CD4-positive, alpha-beta memory T cell (primary cell): Measurements from ENCODE around the gene COA5. TPM values are rescaled to one million over a fixed set of nuclear protein-coding genes. Genes with fewer than 3 reads are reported as not detected.

Experiments used
- CTCF ChIA-PET: fragments of 350-600 bp; sonication (Branson Sonifier 250); formaldehyde crosslinking; loops from one replicate; lab custom pipeline; 2021; ENCODE audit warnings: inconsistent platforms; ENCODE audit not compliant: partially characterized antibody; lab: Charles Lee
- POLR2A ChIA-PET: fragments of 350-600 bp; sonication (Branson Sonifier 250); formaldehyde crosslinking; loops from one replicate; lab custom pipeline; 2021; ENCODE audit not compliant: partially characterized antibody; lab: Charles Lee
- DNase-seq, 5 donors: peaks; one replicate each; pipeline versions ENCODE4 v3.0.0 to v3.0.0-alpha.2; 2020 to 2022; ENCODE audit warnings: mixed read lengths in 1 of 5
- H3K27ac ChIP-seq: one replicate; pipeline ENCODE4 v1.7.0; 2013; ENCODE audit warnings: low read depth, low read length
- H3K27me3 ChIP-seq: 2 replicates; pipeline ENCODE4 v1.7.0; 2013; ENCODE audit warnings: mild to moderate bottlenecking, low read length, moderate library complexity; ENCODE audit not compliant: insufficient read depth
- H3K36me3 ChIP-seq: 2 replicates; pipeline ENCODE4 v1.7.0; 2013; ENCODE audit warnings: mild to moderate bottlenecking, low read length, moderate library complexity; ENCODE audit not compliant: insufficient read depth
- H3K4me1 ChIP-seq: 2 replicates; pipeline ENCODE4 v1.7.0; 2013; ENCODE audit warnings: mild to moderate bottlenecking, low read length, moderate library complexity; ENCODE audit not compliant: insufficient read depth
- H3K4me3 ChIP-seq, 2 donors: one replicate each; pipeline ENCODE4 v1.7.0; 2013; ENCODE audit warnings: low read length in 2 of 2, mild to moderate bottlenecking in 1 of 2
- H3K9me3 ChIP-seq, 2 donors: one replicate each; pipeline ENCODE4 v1.7.0; 2013; ENCODE audit warnings: low read length in 2 of 2, control low read depth in 1 of 2; ENCODE audit not compliant: control insufficient read depth in 1 of 2
- H3K27ac Mint-ChIP-seq, 7 donors: one replicate each; pipeline ENCODE4 v1.8.0; 2020 to 2021; ENCODE audit warnings: mixed read lengths in 7 of 7, mild to moderate bottlenecking in 6 of 7, inconsistent platforms in 3 of 7, moderate library complexity in 3 of 7
- H3K27me3 Mint-ChIP-seq, 2 donors: one replicate each; pipeline ENCODE4 v1.8.0; 2020 to 2021; ENCODE audit warnings: mixed read lengths in 2 of 2
- H3K36me3 Mint-ChIP-seq, 2 donors: one replicate each; pipeline ENCODE4 v1.8.0; 2020 to 2021; ENCODE audit warnings: mixed read lengths in 2 of 2, inconsistent platforms in 1 of 2, mild to moderate bottlenecking in 1 of 2
- H3K4me1 Mint-ChIP-seq, 4 donors: one replicate each; pipeline ENCODE4 v1.8.0; 2020 to 2021; ENCODE audit warnings: mixed read lengths in 4 of 4, mild to moderate bottlenecking in 1 of 4
- H3K4me3 Mint-ChIP-seq, 8 donors: one replicate each; pipeline ENCODE4 v1.8.0; 2020 to 2021; ENCODE audit warnings: mixed read lengths in 8 of 8, mild to moderate bottlenecking in 7 of 8, moderate library complexity in 6 of 8, inconsistent platforms in 3 of 8
- H3K9me3 Mint-ChIP-seq, 8 donors: one replicate each; pipeline ENCODE4 v1.8.0; 2020 to 2021; ENCODE audit warnings: mixed read lengths in 8 of 8, mild to moderate bottlenecking in 5 of 8, inconsistent platforms in 3 of 8, moderate library complexity in 1 of 8
- intact Hi-C: fragments of 100-400 bp; cut with micrococcal nuclease; formaldehyde crosslinking; loops from one replicate; pipeline ENCODE4 v1.15.1; 2023
- polyA plus RNA-seq, 2 donors: library from polyadenylated mRNA; unstranded; fragments of 300-500 nt; fragmentation: Illumina TruSeq; gene quantifications; one replicate each; pipeline ENCODE4 v1.2.3, GENCODE V29; 2021
- total RNA-seq, 2 experiments: library from RNA; stranded (reverse); gene quantifications; one replicate each; pipeline ENCODE4 v1.2.3, GENCODE V29; 2021

Gene COA5, protein sequence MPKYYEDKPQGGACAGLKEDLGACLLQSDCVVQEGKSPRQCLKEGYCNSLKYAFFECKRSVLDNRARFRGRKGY
- total RNA-seq (10 to 100 TPM; 51.3 to 52.4 TPM), polyA plus RNA-seq (10 to 100 TPM; 32.4 to 40.8 TPM)

DNA sequence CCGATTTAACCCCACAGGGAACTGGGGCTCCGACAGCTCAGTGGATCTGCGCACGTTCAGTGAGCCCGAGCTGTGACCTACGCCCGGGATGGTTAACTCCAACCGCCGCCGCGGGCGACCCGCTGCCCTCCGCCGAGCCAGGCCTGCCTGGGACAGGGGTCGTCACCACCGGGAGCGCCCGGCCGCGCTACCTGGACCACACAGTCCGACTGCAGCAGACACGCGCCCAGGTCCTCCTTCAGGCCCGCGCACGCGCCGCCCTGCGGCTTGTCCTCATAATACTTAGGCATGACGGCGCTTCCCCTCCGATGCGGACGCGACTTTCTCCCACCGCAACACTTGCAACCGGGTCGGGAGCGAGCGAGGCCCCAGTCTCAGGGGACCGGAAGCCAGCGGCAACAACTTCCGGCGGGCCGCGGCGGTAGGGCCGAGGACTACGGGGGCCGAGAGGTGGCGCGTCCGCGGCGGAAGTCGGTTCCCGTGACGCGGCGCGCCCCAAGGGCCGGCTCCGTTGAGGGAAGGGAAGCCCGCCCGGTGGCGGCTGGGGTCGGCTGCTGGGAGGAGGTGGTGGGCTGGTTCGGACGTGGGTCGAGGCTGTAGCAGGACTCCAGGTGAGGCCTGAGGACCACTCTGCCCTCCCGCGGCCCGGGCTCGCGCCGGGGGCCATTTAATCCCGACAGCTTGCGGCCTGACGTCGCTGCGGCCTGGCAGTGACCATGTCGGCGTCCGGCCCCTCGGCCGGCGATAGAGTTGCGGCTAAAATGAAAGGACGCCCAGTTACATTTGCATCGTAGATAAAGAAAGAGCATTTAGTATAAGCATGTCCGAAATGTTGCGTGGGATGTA lies at the start of gene COA5, which contains the start of gene UNC50:
COA5 (minus strand) TSS at position 397 of the 846 bp plus-strand sequence; CDS start at position 290, 107 bp downstream.
UNC50 (plus strand) TSS at position 474 of the 846 bp plus-strand sequence. CDS start 1,171 bp downstream, outside the sequence.
- H3K4me3 ChIP-seq: peak within 1 kb of the TSS; percentile 86 to 93
- H3K27me3 ChIP-seq: no peaks in the 10 kb centered on the region
- ChIA-PET POLR2A (interaction anchor here (0.7 to 2.2 kb wide), 21 partner anchors 8 to 547 kb away, joined by 3 to 11 read pairs (median 3); partner anchors contain the start of genes C2orf15, LIPT1, MGAT4A and TSGA10), CTCF (interaction anchor here (0.8 to 1.2 kb wide), 3 partner anchors 10 to 221 kb away, joined by 3 to 5 read pairs (median 3); no protein-coding TSS in a partner anchor)
- H3K27me3 Mint-ChIP-seq: no peaks in the 10 kb centered on the region
- peak; percentile 87 to 91 (median 88) for DNase-seq
- peak within 1 kb of the TSS; percentile 89 to 97 (median 91) for H3K27ac Mint-ChIP-seq
- H3K9me3 ChIP-seq: no peaks in the 10 kb centered on the region
- intact Hi-C loops: loop anchor here (1.0 to 5.0 kb wide), 3 partner anchors 146 to 728 kb away; partner anchors contain the start of genes EIF5B and TXNDC9
- H3K36me3 Mint-ChIP-seq: peaks cover 11 to 35% of the 10 kb centered on the region in 2 donors
- H3K4me1 Mint-ChIP-seq: peaks cover 51 to 91% (median 59%) of the 10 kb centered on the region in 4 donors
- H3K27ac ChIP-seq: peak within 1 kb of the TSS; percentile 88
- H3K4me1 ChIP-seq: peaks cover 61% of the 10 kb centered on the region
- peaks cover 7% of the 10 kb centered on the region for H3K36me3 ChIP-seq
- no peaks in the 10 kb centered on the region for H3K9me3 Mint-ChIP-seq
- peak within 1 kb of the TSS; percentile 79 to 95 (median 89) for H3K4me3 Mint-ChIP-seq

GRCh38 chr2:98656800-98657199 lies 48.5 kb upstream of the COA5 start:
- Histone ChIP-seq H3K27ac (peak overlapping the region; percentile 55), H3K36me3 (peaks cover 7% of the 10 kb centered on the region), H3K4me1 (peaks cover 98% of the 10 kb centered on the region), H3K4me3 (no peak overlapping the region), H3K9me3 (no peaks in the 10 kb centered on the region), H3K27me3 (no peaks in the 10 kb centered on the region)
- Mint-ChIP-seq H3K36me3 (peaks cover 69 to 71% of the 10 kb centered on the region in 2 donors), H3K4me3 (peak overlapping the region; percentile 10 to 85 (median 72)), H3K9me3 (peaks cover 0 to 4% (median 1%) of the 10 kb centered on the region in 8 donors), H3K4me1 (peaks cover 66 to 96% (median 79%) of the 10 kb centered on the region in 4 donors), H3K27ac (peak overlapping the region; percentile 87 to 94 (median 93)), H3K27me3 (no peaks in the 10 kb centered on the region)
- intact Hi-C loops: loop anchor here (5.0 kb wide), 1 partner anchor 41 kb away; no protein-coding TSS in a partner anchor
- ChIA-PET POLR2A (interaction anchor here (0.6 to 12.2 kb wide), 12 partner anchors 8 to 166 kb away, joined by 3 to 292 read pairs (median 6); partner anchors contain the start of gene MGAT4A), CTCF (interaction anchor here (0.8 to 2.2 kb wide), 8 partner anchors 8 to 181 kb away, joined by 3 to 8 read pairs (median 3); no protein-coding TSS in a partner anchor)
- DNase-seq: peak; percentile 45 to 72 (median 52)

DNA sequence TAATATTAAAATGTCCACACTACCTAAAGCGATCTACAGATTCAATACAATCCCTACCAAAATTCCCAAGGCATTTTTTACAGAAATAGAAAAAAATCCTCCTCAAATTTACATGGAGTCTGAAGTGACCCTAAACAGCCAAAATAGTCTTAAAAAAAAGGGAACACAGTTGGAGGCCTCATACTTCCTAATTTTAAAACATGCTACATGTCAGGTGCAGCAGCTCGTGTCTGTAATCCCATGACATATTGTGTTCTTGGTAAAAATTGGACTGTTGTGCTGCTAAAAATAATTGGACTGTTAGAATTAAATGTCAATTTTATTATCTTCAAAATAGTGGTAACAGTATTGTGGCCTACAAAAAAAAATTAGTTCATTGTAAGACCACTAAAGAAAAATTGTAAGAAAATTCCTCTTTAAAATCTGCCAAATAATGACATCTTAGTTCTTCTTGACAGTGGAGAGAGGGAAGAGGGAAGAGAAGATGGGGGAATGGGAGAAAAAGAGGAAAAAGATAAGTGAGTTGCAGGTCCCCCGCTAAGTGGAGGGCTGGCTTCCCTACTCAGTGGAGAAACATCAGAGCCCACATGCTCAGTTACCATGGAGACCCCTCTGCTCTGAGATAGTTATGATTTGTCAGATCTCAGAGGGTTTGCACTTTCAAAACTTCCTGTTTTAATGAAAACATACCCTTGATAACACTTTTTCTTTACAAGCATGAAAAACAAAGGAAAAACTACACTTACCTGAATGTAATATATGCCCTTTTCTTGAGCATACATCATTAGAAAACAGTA lies 46.6 kb upstream of the COA5 start:
- no peaks in the 10 kb centered on the region for H3K27me3 ChIP-seq
- POLR2A ChIA-PET: interaction anchor here (0.6 to 12.2 kb wide), 5 partner anchors 9 to 115 kb away, joined by 3 to 292 read pairs (median 15); partner anchors contain the start of gene MGAT4A
- CTCF ChIA-PET: interaction anchor here (1.5 kb wide), 1 partner anchor 74 kb away, joined by 3 read pairs; no protein-coding TSS in a partner anchor
- peak; percentile 47 to 67 (median 50) for DNase-seq
- Mint-ChIP-seq H3K9me3 (peaks cover 0 to 12% (median 8%) of the 10 kb centered on the region in 8 donors), H3K4me3 (peak overlapping the region; percentile 19 to 73 (median 55)), H3K36me3 (peaks cover 70 to 74% of the 10 kb centered on the region in 2 donors), H3K27me3 (no peaks in the 10 kb centered on the region), H3K27ac (peak overlapping the region; percentile 88 to 94 (median 93)), H3K4me1 (peaks cover 65 to 95% (median 80%) of the 10 kb centered on the region in 4 donors)
- intact Hi-C loops: loop anchor here (1.0 to 5.0 kb wide), 2 partner anchors 8 to 42 kb away; no protein-coding TSS in a partner anchor
- H3K4me1 ChIP-seq: peaks cover 93% of the 10 kb centered on the region
- H3K9me3 ChIP-seq: no peaks in the 10 kb centered on the region
- H3K27ac ChIP-seq: peak overlapping the region; percentile 55
- peaks cover 7% of the 10 kb centered on the region for H3K36me3 ChIP-seq
- H3K4me3 ChIP-seq: no peak overlapping the region

DNA sequence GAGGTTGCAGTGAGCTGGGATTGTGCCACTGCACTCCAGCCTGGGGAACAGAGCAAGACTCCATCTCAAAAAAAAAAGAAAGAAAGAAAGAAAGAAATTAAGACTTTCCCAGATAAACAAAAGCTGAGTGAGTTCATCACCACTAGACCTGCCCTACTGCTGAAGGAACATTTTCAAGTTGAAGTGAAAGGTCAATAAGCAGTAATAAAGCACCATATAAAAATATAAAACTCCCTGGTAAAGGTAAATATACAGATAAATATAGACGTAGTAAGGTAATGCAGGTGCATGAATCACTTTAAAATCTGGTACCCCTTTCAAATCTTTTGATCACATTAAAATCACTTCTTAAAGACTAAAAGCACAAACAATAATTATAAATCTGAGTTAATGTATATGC lies 42.7 kb upstream of the COA5 start:
- ChIA-PET POLR2A (interaction anchor here (0.6 to 0.9 kb wide), 3 partner anchors 13 to 547 kb away, joined by 3 to 5 read pairs (median 3); no protein-coding TSS in a partner anchor), CTCF (interaction anchor here (0.8 to 1.1 kb wide), 3 partner anchors 8 to 186 kb away, joined by 3 to 4 read pairs (median 3); no protein-coding TSS in a partner anchor)
- no peaks in the 10 kb centered on the region for H3K27me3 Mint-ChIP-seq
- H3K36me3 Mint-ChIP-seq: peaks cover 67 to 79% of the 10 kb centered on the region in 2 donors
- no peak for DNase-seq
- H3K4me3 Mint-ChIP-seq: peak overlapping the region in 7 of 8 donors; percentile 3 to 78 (median 43)
- H3K4me1 ChIP-seq: peaks cover 68% of the 10 kb centered on the region
- peaks cover 56 to 75% (median 65%) of the 10 kb centered on the region in 4 donors for H3K4me1 Mint-ChIP-seq
- intact Hi-C loops: no loop called here
- H3K9me3 Mint-ChIP-seq: peaks cover 0 to 18% (median 10%) of the 10 kb centered on the region in 8 donors
- H3K36me3 ChIP-seq: peaks cover 20% of the 10 kb centered on the region
- no peaks in the 10 kb centered on the region for H3K9me3 ChIP-seq
- no peak overlapping the region for H3K4me3 ChIP-seq
- H3K27ac Mint-ChIP-seq: peak overlapping the region in 6 of 7 donors; percentile 7 to 93 (median 88)
- no peaks in the 10 kb centered on the region for H3K27me3 ChIP-seq
- no peak overlapping the region for H3K27ac ChIP-seq

GRCh38 chr2:98649992-98650375 lies 41.7 kb upstream of the COA5 start:
- intact Hi-C loops: loop anchor here (1.0 to 10.0 kb wide), 5 partner anchors 9 to 416 kb away; no protein-coding TSS in a partner anchor
- no peaks in the 10 kb centered on the region for H3K9me3 ChIP-seq
- no peaks in the 10 kb centered on the region for H3K27me3 Mint-ChIP-seq
- peaks cover 58% of the 10 kb centered on the region for H3K4me1 ChIP-seq
- peaks cover 62 to 76% of the 10 kb centered on the region in 2 donors for H3K36me3 Mint-ChIP-seq
- peaks cover 49 to 66% (median 60%) of the 10 kb centered on the region in 4 donors for H3K4me1 Mint-ChIP-seq
- CTCF ChIA-PET: interaction anchor here (0.9 to 2.2 kb wide), 49 partner anchors 7 to 843 kb away, joined by 3 to 51 read pairs (median 5); no protein-coding TSS in a partner anchor
- no peak overlapping the region for H3K4me3 ChIP-seq
- peak overlapping the region; percentile 66 to 89 (median 84) for H3K27ac Mint-ChIP-seq
- H3K36me3 ChIP-seq: peaks cover 23% of the 10 kb centered on the region
- peaks cover 0 to 18% (median 10%) of the 10 kb centered on the region in 8 donors for H3K9me3 Mint-ChIP-seq
- H3K4me3 Mint-ChIP-seq: peak overlapping the region in 6 of 8 donors; percentile 10 to 73 (median 36)
- DNase-seq: no peak
- POLR2A ChIA-PET: interaction anchor here (0.7 to 2.2 kb wide), 27 partner anchors 9 to 416 kb away, joined by 3 to 41 read pairs (median 5); partner anchors contain the start of gene MGAT4A
- no peaks in the 10 kb centered on the region for H3K27me3 ChIP-seq
- peak overlapping the region; percentile 8 for H3K27ac ChIP-seq
